HG03159 (cell line): ENCODE data around the gene KCNJ11.
"Not testable (repeated sequence)": the region's sequence is repeated elsewhere in the genome, so short reads cannot be mapped to it uniquely, and the experiment has no call there.

Source experiments
- ATAC-seq: cut with Tn5 transposase; IDR thresholded peaks from one replicate; pipeline ENCODE4 v1.9.1; 2021; ENCODE audit warnings: mild to moderate bottlenecking, moderate library complexity; ENCODE audit not compliant: unreplicated experiment

The KCNJ11 gene

DNA sequence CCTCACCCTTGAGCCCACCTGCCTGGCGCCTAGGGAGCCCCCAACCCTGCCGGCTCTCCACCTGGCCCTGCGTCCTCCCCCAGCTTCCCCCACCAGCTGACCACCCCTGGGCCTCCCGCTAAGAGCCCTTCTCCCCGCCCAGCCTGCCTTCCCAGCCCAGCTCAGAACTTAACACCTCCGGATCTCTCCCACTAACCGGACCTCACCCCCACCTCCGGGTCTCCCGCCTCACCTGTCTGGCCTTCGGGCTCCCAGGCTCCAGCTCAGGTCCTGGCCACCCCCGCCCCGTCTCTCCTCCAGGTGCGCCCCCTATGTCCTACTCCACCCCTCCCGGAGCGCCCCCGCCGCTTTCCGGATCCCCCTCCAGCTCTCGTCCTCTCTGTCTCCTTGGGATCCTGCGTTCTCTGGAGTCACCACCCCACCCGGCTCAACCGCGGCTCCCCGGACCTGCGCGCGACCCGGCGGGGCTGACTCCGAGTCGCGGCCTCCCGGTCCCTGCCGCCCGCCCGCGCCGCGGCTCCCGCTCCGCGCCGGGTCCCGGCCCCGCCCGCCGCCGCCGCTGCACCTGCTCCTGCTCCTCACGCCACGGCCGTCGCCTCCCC, at the start of gene KCNJ11:
Gene KCNJ11, minus strand, starts transcription at position 51 of the 602 bp plus-strand sequence. CDS start 568 bp downstream, outside the sequence.
- ATAC-seq = peak; percentile 37

DNA sequence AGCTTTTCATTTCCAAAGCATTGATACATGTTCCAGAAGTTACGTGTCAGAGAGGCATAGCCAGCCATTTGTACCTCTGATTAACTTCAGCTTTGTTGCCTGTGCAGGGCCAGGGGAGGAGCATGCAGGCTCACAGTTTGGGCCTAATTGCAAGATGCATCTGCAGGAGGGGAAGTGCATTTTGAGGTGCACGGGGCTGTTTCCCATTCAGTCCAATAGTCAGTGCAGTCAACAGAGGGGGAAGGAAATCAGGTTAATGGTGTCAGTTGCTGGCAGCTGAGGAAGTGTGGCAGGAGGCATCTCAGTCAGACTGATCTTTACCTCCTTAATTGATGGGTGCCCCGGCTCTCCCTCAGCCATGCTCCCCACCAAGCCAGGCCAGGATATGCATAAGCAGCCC, 48.9 kb upstream of the KCNJ11 start:
- no peak for ATAC-seq

DNA sequence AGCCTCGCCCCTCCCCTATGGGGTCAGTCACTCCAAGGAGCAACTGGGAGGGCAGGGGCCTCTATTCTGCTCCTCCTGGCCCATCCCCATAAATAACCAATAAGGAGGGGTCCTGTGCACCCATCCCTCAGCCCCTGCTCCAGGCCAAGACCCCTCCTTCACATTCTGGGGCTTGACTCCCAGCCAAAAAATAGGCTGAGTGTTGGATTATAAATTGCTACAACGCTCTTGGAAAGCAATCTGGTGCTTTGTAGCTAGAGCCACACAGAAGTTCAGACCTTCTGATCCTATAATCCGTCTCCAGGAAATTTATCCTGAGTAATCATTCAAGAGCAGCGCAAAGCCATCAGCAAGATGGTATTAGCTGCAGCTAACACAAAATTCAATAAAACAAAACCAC, 45.6 kb upstream of the KCNJ11 start:
- ATAC-seq = no peak

GRCh38 chr11:17432002-17432401, 43.5 kb upstream of the KCNJ11 start:
- ATAC-seq = no peak

DNA sequence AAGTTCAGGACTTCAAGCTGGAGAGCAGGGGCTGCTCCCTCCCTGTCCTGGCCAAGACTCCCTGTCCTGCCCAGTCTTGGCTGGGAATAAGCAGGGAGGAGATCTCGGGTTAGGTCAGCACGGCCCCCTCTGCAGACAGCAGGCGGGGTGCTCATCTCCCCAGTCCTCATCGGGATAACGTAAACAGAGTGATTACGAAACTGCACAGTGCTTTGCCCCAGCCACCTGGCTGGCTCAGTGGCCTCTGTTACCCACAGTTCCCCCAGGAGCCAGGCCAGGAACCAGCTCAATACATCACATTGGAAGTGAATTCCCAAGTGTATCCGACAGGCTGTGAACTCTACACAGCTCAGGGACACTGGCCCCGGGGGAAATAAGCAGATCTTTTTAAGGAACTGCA, 42.7 kb upstream of the KCNJ11 start:
- ATAC-seq = no peak

DNA sequence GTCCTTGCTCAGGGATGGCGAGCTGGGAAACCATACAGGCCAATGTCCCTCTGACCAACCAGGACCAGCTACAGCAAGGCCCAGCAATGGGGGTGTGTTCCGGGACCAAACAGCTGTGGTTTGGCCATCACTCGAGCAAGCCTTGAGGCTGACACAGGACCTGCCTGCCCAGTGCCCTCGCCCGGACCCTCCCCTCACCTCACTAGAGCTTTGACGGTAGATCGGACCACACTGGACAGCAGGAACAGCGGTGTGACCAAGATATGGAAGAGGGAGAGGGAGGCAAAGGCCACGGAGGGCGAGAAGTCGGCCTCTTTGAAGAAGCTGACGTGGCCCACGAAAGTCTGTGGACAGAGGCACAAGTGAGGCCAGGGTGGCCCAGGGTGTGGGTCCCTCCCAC, 42.2 kb upstream of the KCNJ11 start:
- no peak for ATAC-seq

GRCh38 chr11:17428925-17429324, 40.5 kb upstream of the KCNJ11 start:
- ATAC-seq = no peak

- no peak for ATAC-seq
Observed at GRCh38 chr11:17428261-17428660, 39.8 kb upstream of the KCNJ11 start.

DNA sequence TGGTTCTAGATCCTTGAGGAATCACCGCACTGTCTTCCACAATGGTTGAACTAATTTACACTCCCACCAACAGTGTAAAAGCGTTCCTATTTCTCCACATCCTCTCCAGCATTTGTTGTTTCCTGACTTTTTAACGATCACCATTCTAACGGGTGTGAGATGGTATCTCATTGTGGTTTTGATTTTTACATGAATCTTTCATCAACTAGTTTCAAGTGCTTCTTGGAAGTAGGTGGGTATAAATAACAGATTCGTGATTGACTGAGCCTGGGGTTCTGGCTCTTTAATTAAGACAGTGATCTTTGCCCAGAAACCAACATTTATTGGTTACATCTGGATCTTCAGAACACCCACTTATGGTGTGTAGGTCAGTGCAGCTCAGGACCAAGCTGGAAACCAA, 37.8 kb upstream of the KCNJ11 start:
- ATAC-seq = not testable (repeated sequence)

- ATAC-seq = no peak
Observed at GRCh38 chr11:17423533-17424310, 35.3 kb upstream of the KCNJ11 start.

DNA sequence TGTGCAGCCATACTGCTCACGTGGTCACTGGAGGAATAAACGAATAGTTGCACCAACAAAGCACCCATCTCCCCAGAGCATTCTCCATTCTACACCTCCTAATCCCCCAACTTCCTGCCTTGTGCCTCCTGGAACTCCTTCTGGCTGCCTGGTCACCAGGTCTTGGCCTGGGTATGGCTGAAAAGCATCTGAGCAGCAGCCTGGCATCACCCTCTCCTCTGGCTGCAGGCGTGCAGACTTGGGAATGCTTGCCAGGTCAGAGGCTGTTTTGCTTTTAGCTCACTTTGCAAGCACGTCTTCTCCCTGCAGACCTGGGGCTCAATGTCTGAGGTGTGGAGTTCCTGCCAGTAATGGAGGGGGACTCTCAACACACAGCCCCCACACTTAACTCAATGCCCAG, 33.3 kb upstream of the KCNJ11 start:
- no peak for ATAC-seq

GRCh38 chr11:17418444-17419081, 30.1 kb upstream of the KCNJ11 start:
- no peak for ATAC-seq

GRCh38 chr11:17416492-17416891, 28.0 kb upstream of the KCNJ11 start:
- no peak for ATAC-seq

- ATAC-seq = no peak
Observed at GRCh38 chr11:17415523-17416104, 27.2 kb upstream of the KCNJ11 start.

- ATAC-seq = no peak
Observed at GRCh38 chr11:17414992-17415391, 26.5 kb upstream of the KCNJ11 start.

DNA sequence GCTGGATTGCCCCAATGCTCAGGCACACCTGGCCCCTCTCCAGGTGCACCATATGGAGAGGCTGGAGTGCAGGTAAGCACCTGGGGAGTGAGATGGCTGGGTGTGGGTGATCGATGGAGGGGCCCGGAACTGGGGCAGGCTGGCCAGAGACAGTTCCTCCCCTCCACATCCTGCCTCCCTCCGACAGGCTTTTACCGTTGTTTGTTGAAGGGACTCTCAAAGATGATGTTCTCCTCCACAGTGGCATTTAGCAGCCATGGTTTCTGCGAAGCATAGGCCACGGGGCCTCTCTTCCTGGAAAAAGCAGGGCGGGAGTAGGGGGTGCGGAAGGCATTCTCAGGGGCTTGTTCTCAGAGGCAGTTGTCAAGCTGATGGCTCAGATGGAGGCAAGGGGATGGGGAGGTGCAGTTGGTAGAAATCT, 25.9 kb upstream of the KCNJ11 start:
- no peak for ATAC-seq

GRCh38 chr11:17413414-17414316, 25.2 kb upstream of the KCNJ11 start:
- ATAC-seq = no peak

DNA sequence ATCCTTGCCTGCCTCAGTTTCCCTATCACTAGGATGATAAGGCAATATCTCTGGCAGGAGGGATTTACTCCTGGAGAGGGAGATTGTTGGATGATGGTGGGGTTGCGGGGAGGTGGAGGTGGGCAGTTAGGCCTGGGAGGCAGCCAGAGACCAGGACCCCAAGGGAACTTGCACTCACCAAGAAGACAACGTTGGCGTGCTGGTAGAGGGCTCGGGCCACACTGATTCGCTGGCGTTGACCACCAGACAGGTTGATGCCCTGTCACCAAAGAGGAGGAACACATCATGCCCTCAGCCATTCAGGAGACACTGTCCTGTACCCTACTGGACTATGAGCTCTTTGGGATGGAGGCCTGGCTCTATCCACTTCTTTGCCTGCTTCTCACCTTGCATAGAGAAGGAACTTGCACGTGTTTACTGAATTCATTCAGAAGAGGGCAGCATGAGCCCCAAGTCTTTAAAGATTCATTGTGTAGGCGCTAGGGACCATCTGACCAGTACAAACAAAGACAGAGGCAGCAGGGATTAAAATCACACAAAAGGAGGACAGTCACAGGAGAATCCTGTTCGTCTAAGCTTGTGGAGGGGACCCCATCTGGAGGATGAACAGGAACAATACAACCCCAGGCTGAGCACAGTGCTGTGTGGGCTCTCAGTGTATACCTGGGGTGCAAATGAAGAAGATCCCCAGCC, 24.2 kb upstream of the KCNJ11 start:
- ATAC-seq = no peak

DNA sequence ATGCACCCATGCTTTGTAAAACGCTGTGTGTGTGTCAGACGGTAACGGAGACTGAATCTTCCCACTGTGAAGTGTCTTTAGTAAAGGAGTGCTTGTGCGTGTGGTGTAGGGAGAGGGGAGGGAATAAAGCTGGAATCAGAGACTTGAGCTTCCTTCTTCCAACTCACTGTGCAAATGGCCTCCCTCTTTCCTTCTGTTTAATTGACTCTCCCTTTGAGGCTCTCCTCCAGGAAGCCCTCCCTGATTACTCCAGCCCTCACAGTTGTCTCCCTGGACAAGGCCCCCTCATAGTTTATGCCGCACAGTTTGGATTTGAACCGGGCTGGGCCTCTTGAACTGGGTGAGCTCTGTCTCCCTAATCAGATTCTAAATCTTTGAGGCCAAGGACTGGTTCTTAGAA, 23.0 kb upstream of the KCNJ11 start:
- ATAC-seq = no peak
